NT2/D1 (cell line): ENCODE results near the gene CEBPB.

Source experiments
- SUZ12 ChIP-seq: IDR thresholded peaks from 2 replicates; pipeline ENCODE4 v1.6.1; 2011; ENCODE audit not compliant: insufficient read length, insufficient read depth; ENCODE audit errors: extremely low read depth
- YY1 ChIP-seq: IDR thresholded peaks from 2 replicates; pipeline ENCODE4 v1.6.1; 2011; ENCODE audit not compliant: insufficient read length, insufficient read depth

DNA sequence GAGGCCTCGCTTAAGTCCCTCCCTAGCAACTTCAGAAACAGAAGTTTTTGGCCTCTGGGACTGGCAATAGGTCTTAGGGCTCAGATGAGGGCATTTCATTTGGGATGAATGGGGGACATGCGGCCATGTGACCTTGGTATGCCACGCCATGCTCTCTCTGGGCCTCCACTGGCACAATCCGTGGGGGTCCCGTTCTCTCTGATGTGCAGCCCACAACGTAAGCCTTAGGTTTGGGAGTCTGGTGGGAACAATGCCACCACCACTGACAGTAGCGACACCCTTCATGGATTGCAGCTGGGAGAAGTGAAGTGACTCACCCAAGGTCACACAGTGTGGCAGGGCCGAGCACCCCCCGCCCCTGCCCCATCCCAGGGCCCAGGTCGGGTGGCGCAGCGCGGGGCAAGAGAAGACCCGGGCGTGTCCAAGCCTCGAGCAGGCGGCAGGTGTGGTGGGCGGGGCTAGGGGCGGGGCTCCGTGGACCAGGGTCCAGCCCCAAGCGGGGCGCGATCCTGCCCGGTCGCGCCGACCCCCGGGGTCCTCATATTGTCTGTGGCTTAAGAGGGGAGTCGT lies 864 bp upstream of the CEBPB start:
- no peak for TF ChIP-seq SUZ12
- no peak for TF ChIP-seq YY1
